Posterior vena cava (tissue), 2 donors: ENCODE data around the gene MIAT. TPM values are rescaled to one million over a fixed set of nuclear protein-coding genes. Genes with fewer than 3 reads are reported as not detected.

Experiments used
- DNase-seq: peaks from one replicate; pipeline ENCODE4 v3.0.0-alpha.2; 2020; ENCODE audit warnings: low spot score
- intact Hi-C, 2 donors: fragments of 100-400 bp; cut with DNase I; formaldehyde crosslinking; loops; one replicate each; pipeline versions ENCODE4 v1.14.1 to v1.14.2; 2022 to 2023
- total RNA-seq, 2 donors: library from RNA; stranded (reverse); fragmentation: NEBNext Ultra II Directional; extraction: Animal tissue kit (Norgen Biotek cat#: 25700); gene quantifications; one replicate each; pipeline ENCODE4 v1.2.1, GENCODE V29; 2021
- donor health status: DM: yes; HTN: yes; CAD: no.
- donor health status: DM: yes; HTN: yes; CAD: no.

The MIAT gene
- total RNA-seq, 2 donors from 2014 or later, result 1.4 to 1.6 TPM

DNA sequence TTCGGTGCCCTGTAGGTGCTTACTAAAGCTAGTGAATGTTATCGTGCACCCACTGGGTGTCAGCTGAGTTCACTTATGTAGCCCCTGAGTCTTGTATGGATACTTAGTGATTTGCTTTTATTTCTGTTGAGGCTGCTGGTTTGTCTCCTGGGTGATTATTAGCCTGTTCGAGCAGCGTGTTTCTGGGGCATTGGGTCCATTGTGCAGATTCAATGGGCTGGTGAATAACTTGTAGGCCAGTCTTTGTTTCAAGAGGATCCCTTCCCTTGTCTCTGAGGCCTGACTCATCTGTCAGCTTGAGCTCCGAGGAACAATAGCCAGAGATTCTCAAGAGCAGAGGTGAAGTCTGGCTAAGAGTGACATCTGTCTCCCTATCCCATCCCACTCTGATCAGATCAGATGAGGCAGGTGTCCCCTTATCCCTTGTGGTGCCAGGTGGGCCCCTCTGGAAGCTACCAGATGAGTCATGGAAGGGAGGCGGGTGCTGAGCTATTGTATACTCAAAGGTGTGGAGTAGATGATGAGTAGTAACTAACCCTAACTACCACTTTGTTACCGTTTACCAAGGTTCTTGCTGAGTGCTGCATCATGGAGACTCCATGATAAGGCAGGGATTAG lies 3.7 kb downstream of the MIAT start:
- intact Hi-C loops, result no loop called here
- DNase-seq, result no peak

DNA sequence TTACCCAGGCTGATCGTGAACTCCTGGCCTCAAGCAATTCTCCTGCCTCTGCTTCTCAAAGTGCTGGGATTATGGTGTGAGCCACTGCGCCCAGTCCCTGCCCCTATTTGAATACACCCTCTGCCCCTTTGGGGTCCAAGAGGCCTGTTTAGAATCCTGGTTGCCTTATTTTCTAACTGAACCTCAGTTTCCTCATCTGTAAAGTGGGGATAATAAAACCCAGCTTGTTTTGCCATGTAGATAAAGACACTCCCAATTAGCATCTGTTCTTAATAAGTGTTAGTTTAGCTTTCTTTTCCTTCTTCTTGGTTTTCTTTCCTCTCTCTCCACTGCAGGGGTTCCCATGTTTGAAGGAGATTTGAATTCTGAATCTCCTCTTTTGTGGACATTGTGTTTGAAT lies 4.8 kb downstream of the MIAT start:
- intact Hi-C loops, result no loop called here
- no peak for DNase-seq

DNA sequence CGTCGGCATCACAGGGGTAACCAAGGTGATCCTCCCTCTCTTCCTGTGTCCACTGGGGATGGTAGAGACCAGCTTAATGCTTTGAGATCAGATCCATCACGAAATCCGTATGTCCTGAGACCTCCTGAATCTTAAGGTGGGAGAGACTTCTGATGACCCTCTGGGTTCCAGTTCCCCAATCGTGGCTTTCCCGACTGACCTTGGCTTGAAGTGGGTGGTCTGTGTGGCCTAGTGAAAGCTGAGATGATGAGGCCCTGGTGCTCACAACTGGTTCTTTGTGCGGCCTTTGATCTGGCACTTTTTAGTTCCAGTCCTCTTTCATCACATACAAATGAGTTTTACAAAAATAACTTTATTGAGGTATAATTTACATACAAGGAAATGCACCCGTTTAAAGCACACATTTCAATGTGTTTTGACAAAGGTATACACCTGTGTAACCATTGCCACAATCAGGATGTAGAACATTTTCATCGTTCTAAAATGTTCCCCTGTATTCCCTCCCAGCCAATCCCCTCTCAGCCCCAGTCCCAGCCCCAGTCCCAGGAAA lies 6.1 kb downstream of the MIAT start:
- no peak for DNase-seq
- intact Hi-C loops, result no loop called here

DNA sequence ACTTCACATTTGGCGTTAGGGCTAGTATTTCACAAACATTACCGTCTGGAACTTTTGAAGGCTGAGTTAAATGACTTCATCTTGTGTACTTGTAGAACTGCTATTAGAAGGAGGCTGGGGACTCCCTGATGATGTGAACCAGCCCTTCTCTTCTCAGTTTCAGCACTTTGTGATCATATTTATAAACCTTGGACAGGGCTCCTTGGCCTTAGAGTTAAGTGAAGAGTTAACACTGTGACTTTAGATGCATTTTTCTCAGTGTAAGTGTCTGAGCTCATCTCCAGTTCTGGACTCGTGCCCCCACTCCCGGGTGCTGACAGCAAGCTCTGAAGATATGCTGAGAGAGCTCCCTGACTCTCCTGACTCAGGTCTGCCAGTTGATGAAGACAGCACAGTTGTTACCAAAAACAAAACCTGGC lies 8.4 kb downstream of the MIAT start:
- DNase-seq, result no peak

DNA sequence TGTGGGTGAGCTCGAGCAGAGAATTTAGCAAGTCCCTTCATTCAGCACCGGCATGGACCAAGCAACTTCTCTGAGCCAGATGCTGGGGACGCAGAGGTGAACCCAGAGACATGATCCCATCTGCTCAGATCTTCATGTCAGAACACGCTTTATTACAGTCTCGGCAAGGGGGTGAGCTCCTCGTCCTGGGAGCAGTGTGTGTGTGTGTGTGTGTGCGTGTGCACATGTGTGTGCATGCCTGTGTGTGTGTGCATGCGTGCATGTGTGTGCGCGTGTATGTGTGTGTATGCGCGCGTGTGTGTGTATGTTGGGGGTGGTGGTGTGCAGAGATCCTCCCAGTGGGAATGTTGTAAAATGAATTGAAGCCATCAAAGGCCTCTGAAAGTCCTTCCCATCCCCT lies 9.8 kb downstream of the MIAT start:
- DNase-seq, result no peak
- intact Hi-C loops, result no loop called here

More for the DNA sequence above, 8.4 kb downstream of the MIAT start:
- intact Hi-C loops, result no loop called here

DNA sequence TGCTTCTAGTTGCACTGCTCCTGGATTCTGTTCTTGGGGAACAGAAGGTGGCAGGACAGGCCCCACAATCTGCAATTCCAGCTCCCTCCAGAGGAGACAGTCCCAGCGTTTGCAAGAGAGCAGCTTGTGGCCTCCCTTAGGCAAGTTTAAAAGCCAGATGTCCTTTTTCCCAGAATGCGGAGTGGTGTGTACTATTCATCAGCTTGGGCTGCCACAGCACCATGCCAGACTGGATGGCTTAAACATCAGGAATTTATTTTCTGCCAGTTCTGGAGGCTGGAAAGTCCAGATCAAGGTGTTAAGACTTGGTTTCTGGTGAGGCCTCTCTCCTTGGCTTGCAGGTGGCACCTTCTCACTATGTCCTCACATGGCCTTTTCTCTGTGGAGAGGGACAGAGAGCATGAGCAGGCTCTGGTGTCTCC lies 11.7 kb downstream of the MIAT start:
- intact Hi-C loops, result no loop called here
- no peak for DNase-seq

DNA sequence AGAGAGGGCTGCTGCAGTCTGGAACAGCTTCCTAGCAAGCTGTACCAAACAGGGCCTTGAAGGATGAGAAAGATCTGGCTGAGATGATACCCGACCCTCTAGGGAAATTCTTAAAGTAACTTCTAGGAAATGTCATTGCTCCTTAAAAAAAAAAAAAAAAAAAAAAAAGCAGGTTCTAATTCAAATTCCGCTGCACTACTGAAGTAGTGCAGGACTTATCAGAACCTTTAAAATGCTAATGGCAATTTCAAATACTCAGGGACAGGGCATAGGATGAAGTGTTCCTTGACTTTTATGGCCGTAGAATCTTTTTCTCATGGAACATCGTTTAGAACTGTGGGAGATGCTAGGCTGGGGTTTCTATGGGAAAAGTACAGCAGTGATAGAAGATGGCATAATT lies 13.1 kb downstream of the MIAT start:
- intact Hi-C loops, result loop anchor here in 1 of 2 donors (10.0 kb wide), 1 partner anchor 1114 kb away; no protein-coding TSS in a partner anchor
- no peak for DNase-seq

DNA sequence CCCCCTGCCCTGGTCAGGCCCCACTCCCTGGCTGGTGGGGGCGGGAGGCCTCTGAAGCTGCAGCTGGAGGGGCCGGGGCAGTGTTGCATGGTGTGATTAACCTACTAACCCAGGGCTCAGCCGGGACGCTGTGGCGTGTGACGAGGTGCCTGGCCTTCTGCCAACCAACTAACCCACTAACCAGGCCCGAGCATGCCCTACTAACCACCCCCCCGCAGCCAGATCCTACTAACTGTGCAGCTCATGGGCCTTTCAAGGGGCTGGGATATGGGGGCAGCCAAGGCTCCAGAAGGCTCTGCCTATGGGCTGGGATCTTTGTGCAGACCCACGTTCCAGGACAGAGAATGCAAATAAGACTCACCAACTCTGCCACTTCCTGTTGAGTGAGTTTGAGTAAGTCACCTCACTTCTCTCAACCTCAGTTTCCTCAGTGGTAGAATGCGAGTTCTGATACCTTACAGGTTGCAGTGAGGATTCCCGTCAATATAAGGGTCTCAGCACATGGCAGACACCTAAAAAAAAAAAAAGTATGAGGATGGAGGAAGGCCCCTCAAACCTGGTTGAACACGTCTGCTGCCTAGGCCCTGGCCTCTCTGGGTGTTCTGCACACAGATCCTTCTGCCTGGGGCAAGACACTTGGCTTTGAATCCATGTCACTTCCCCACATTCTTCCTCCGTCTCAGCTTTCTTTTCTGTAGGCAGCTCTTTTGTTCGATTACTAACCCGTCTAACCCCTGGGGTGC lies 14.1 kb downstream of the MIAT start:
- peak; percentile 88 for DNase-seq
- intact Hi-C loops, result loop anchor here in 1 of 2 donors (10.0 kb wide), 1 partner anchor 1113 kb away; no protein-coding TSS in a partner anchor

DNA sequence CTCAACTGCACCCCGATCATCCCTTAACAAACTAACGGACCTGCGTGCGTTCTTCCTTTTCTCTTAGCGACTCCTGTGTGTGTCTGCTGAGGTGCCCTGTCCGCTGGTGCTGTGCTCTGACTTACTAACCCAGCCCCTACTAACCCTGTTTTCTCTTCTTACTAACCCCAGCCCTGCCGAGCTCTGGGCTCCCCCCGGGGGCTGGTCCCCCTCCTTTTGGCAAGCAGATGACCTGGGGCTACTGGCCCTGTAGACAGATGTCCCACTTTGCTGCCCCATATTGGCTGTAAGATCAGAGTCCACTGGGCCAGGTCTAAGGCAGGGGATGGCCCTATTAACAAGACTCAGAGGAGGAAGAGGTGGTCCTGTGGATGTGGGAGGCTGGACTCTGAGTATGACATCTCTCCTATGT lies 14.7 kb downstream of the MIAT start:
- no peak for DNase-seq
- intact Hi-C loops, result loop anchor here in 1 of 2 donors (10.0 kb wide), 1 partner anchor 1113 kb away; no protein-coding TSS in a partner anchor

DNA sequence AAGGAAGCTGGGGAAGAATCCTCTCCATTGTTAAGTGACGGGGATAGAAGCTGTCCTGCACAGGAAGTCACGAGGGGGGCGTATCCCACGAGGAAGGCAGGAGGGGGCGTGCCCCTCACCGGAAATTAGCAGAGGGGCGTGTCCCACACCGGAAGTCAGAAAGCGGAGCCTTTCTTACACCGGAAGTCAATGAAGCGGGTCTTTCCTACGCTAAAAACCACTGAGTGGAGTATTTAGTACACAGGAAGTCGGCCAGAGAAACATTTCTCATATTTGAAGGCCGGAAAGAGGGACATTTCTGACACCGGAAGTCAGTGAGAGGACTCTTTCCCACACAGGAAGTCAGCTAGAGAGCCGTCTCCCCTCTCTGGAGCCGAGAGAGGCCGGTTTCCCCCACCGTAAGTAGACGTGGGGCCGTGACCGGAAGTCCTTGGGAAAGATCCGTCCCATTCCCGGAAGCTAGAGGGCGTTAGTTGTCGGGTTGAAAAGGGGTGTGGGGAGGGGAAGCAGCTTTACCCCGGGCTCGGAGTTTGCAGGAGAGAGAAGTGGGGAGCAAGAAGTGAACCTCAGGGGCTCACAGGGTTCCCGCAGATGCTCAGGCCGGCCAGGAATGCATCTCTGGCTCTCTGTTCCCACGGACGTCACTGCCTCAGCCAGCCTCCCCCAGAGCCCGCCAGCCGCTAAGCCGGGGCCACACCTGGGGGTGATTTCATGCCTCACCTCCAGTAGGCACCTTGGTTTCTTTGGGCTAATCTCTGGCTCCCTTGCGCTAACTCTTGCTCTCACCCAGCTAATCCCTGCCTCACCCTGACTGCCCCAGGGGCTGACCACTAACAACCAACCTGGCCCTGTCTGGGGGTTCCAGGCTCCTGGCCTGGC lies 15.4 kb downstream of the MIAT start:
- intact Hi-C loops, result loop anchor here in 1 of 2 donors (10.0 kb wide), 1 partner anchor 1112 kb away; no protein-coding TSS in a partner anchor
- peak; percentile 97 for DNase-seq

DNA sequence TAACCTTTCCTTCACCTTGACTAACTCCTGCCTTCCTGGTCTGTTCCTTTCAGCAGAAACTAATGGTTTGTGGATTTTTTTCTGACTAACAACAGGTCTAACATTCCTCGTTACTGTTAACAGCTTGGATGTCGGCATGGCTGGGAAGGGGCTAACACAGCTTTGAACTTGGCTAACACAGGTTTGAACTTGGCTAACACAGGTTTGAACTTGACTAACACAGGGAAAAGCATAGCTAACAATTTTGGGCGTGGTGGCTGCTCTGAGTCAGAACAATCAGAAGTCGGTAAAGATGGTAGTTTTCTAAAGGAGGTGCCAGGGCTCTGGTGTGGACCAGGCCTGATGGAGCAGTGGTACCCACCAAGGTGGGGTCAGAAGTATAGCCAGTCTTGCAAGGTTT lies 16.1 kb downstream of the MIAT start:
- no peak for DNase-seq
- intact Hi-C loops, result loop anchor here in 1 of 2 donors (10.0 kb wide), 1 partner anchor 1111 kb away; no protein-coding TSS in a partner anchor

DNA sequence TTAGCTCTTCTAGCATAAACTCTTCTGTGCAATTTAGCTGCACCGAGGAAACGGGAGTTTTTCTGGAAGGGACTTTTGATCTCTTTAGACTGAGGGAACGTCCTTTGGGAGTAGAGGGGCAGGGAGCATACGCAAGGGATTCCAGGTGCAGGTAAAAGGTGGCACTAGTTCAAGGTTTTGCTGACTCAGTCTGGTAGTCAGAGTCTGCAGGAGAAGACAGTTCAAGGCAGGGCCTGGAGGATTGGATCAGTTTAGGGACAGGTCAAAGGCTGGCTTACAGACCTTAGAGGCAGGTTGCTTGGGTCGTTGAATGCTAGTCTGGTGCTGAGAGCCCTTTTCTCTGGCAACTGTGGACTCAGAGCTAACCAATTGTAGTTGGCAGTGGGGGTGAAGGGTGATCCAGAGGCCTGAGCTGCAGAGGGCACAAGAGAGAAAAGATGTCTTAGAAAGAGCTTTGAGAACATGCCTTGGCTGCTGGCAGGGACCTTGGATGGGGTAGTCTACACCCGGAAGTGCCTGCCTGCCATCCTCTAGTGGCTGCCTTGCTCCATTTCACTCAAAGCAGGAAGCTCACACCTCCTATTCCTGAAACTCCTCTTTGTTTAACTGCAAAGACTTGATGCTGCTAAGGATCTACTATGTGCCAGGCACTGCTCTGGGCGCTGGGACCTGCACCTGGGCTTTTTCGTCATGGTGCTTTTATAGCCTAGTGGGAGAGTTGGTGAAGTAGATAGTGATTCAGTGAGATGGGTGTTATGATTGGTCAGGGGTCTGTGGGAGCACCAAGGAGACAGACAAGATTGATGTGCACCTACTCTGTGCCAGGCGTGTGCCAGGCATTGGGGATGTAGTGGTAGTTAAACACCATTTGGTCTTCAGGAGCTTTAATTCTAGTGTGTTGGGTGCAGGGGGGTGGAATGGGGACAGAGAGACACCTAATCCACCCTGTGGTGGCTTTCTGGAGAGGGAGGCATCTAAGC lies 17.1 kb downstream of the MIAT start:
- no peak for DNase-seq
- intact Hi-C loops, result loop anchor here in 1 of 2 donors (10.0 kb wide), 1 partner anchor 1110 kb away; no protein-coding TSS in a partner anchor

DNA sequence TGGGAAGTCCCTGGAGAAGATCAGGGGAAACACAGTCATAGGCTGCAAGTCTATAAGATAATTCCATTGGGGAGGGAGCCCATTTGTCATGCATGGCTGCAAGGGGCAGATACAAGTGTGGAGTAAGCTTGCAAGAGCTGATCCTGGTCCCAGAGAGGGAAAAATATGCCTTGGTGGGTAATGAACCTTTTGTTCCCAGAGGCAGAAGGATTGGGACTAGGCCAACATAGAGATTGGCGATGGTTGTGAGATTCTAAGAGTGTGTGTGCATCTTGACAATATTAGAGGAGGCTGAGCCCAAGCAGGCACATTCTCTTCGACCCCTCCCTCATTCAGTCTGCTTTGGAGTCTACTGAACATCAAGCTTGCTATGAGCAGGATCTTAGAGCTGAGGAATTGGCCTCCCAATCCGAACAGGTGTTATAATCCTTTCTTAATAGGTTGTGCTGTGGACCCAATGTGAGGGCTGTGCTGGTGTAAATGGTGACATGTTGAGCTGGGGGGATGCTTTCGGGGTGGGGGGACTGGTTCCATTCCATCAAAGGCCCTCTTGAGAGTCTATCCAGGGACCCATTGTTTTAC lies 18.4 kb downstream of the MIAT start:
- intact Hi-C loops, result loop anchor here in 1 of 2 donors (10.0 kb wide), 1 partner anchor 1109 kb away; no protein-coding TSS in a partner anchor
- DNase-seq, result no peak

DNA sequence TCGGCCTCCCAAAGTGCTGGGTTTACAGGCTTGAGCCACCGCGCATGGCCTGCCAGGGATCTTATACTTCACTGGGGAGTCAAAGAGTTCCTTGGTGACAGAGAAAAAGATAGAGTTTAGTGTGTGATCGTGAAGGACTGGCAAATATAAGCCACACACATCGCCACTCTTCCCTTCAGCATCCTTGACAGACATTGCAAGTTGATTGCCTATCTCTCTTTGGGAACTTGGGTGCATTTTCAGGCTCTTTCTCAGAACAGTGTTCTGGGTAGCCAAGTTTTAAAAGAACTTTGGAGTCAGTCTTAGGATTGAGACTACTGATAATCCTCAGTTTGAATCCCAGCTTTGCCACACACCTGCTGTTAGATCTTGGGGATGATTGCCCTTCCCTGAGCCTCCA lies 19.8 kb downstream of the MIAT start:
- intact Hi-C loops, result loop anchor here in 1 of 2 donors (10.0 kb wide), 1 partner anchor 1108 kb away; no protein-coding TSS in a partner anchor
- no peak for DNase-seq

DNA sequence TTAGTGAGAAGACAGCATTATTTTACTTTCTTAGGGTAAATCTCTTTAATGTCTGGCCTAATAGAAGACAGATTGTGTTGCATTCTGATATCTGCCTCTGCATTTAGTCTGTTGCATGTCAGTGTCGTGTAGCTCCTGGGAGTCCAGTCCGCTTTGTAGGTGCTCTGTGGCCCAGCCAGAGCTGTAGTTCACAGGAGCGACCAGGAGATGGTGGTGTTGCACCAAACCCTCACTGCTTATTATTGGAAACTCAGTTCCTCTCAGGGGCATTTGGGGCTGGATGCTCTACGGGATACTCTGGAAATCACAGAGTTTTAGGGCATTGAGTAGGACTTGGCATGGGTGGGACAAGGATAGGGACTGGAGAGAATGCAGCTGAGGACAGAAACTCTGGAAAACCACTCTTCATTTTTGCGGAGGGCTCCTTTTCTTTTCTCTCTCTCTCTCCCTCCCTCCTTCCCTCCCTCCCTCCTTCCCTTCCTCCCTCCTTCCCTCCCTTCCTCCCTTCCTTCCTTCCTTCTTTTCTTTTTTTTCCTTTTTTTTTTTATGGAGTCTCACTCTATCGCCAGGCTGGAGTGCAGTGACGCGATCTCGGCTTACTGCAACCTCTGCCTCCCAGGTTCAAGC lies 21.7 kb downstream of the MIAT start:
- intact Hi-C loops, result loop anchor here in 1 of 2 donors (10.0 kb wide), 1 partner anchor 1106 kb away; no protein-coding TSS in a partner anchor
- DNase-seq, result peak; percentile 92

DNA sequence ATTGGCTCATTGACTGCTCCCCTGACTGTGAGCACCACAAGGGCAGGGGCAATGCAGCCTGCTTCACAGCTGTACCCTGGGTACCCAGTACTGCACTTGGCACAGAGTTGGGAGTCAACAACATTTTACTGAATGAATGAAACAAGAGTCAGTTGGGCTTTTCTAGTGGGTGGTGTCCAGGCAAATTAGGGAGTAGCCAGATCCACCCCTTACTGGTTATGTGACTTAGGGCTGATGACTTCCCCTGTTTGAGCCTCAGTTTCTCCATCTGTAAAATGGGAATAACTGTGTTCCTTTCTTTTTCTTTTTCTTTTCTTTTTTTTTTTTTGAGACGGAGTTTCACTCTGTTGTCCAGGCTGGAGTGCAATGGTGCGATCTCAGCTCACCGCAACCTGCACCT lies 23.1 kb downstream of the MIAT start:
- no peak for DNase-seq
- intact Hi-C loops, result no loop called here

DNA sequence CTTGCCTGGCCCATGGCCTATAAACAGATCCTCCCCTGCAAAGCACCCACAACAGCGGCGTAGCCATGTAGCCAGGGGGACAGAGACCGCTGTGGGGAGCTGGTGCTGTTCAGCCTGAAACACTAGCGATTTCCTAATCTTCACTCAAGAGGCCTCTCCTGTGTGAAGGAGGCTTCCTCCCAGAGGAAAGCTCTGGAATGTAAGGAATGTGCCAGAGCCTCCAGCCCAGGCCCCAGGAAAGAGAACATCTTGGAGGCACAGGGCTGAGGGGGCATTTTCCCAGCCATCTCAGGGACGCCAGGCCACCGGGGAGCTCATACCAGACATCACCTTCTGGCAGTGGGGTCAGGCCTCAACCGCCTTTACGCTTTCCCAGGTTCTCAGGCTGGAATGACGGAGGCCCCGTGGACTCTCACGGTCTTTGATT lies 24.0 kb downstream of the MIAT start:
- no peak for DNase-seq
- intact Hi-C loops, result no loop called here
